AG08396 (cell line): ENCODE data around the gene NEFH.

Source experiments
- DNase-seq: peaks from one replicate; pipeline ENCODE4 v3.0.0; 2012; ENCODE audit warnings: low spot score, mixed read lengths

The NEFH gene

DNA sequence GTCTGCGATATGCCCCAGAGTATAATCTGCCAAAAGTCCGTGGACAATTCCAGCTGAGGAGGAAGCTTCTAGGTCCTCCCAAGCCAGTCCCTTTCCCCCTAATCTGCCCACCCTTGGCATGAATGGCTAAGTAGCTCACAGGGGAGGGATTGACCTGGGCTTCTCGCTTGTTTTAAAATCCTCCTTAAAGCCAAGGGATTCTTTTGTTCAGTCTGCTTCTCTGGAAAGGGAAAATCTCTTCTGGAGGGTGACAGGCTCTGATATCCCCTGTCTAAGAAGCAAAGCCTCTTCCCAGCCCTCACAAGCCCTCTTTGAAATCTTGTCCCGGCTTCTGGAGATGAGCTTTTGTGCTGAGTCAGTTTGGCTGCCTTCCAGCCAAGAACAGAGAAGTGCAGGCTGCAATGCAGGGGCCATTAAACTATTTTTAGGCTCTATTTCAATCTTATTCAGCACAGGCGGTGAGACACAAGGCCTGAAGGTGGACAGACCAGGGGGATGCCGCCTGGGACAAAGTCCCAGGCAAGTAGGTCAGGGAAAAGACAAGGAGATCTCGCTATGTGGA, 23.9 kb downstream of the NEFH start:
- peak; percentile 71 for DNase-seq

DNA sequence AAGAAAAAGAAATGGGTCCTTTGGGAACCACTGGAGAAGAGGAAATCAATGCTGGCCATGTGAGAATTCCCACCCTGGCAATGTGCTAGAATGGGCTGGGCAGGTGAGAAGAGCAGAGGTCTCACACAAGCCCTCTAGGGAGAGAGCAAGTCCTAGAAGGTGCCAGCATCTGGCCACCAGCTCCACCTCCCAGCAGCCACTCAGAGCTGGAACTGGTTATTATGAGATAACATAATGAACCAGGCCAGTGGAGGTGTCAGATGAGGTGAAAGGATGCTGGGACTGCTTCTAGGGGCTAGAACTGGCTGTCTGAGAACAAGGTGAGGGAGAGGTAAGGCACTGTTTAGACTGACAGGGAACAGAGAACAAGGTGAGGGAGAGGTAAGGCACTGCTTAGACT, 29.3 kb downstream of the NEFH start:
- DNase-seq, result no peak

DNA sequence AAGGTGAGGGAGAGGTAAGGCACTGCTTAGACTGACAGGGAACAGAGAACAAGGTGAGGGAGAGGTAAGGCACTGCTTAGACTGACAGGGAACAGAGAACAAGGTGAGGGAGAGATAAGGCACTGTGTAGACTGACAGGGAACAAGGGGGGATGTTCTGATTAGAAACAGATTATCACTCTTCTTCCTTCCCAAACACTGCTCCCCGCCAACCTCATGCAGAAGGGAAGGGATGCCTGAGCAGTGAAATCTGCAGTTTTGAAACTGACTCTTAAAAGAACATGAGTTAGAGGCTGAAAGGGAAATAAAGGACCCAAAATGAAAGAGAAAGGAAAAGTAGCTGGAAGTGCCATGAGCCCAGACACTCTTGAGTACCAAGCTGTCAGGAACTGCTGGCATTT, 29.8 kb downstream of the NEFH start:
- DNase-seq, result no peak

DNA sequence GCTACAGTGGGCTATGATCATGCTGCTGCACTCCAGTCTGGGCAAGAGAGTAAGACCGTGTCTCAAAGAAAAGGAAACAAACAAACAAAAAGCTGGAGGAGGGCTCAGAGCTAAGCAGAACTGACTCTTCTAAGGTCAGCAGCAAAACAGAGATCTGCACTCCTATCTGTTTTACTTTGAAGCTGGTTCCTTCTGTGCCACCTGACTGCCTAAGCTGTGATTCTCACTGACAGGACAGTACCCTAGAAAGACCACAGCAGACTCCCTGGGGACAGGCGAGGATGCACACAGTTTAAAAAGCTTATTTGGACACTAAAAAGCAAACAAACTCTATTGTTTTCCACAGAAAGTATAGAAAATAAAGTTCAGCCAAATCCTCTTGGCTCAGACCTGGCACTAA, 30.5 kb downstream of the NEFH start:
- DNase-seq, result no peak

DNA sequence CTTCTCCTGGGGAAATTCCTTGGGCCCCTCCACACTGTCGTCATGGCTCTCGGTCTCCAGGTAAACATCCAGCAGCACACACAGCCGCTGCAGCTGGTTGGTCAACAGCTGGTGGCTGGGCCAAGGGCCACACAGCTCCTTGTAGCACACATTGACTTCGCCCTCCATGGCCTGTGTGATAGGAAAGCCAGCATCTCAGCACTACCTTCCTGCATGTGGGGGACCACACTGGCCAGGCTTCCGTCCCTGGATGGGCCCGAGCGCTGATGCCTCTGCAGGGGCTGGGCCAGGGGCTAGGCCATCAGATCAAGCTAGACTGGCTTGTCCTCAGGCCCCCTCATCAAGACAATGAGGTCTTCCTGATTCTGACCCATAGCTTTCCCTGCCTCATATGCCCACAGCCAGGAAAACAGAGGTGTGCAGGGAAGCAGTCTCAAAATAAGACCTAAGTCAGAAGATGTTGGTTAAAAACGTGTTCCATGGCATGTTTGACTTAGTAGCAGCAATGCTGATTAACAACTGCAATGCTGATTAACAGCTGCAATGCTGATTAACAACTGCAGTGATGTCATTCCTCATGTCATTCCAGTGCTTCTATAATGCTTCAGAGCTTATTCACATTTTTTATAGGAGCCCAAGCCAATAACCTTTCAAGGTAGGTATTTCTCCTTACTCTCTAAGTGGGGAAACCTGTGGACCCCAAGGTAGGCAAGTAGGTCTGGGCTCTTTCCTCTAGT, 31.3 kb downstream of the NEFH start:
- DNase-seq, result no peak

DNA sequence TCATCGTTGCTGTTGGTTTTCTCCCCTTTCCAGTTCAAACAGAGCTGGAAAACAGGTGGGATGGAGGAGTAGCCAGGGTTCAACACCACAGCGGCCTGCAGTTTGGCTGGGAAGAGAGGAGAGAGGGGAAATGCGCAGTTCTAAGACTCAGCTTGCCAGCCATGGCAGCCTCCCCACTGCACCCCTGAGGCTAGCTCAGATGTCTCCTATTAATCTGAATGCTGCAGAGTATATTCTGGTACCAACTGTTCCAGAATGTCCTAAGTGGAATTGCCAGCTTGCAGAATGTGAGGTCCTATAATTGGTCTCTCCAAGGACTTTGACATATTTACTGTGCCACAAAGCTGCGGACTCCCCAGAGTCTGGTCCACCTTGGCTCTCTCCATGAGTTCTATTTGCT, 32.0 kb downstream of the NEFH start:
- DNase-seq, result no peak

DNA sequence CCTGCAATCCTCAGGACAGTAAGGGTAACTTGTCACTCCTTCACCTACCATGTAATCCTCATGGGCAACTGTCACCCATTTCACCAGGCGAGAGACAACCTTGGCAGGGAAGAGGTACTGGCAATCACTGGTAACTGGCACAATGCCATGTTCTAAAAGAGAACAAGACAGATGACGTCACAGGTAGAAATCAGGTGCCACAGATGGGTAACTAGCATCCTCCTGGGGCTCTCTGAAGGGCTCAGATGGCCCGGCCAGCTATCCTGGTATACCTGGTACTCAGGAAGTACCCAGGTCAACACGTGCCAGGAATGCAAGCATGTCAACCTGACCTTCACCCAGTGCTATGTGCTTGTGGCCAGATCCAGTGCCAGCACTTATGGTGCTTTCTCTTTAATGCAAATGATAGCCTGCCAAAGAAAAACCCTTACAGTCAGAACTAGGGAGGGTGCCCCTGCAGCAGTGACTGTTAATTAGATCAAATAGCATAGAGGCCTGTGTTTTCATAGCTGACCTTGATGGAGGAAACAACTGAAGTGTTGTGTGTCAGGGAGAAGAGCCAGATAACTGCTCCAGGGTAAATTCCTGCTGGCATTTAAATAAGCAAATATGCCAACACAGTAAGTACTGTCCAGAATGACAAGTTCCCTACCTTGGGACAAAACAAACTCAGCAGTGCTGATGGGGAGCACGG, 37.3 kb downstream of the NEFH start:
- no peak for DNase-seq

DNA sequence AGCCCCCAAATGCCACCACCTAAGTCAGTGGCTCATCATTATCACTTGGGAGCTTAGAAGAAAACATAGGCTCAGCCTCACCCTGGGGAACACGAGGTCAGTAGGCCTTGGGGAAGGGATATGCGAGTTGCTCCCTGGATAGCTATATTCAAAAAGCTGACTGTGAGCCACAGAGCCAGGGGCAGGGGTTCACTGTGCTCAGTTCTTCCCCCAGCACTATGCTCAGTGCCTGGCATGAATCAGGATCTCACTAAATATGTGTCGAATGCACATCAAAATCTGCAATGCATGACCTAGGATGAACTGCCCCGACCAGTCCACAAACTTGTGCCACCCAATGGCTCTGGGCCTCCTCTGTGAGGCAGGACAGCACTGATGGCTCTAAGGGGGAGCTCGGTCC, 38.4 kb downstream of the NEFH start:
- DNase-seq, result no peak

DNA sequence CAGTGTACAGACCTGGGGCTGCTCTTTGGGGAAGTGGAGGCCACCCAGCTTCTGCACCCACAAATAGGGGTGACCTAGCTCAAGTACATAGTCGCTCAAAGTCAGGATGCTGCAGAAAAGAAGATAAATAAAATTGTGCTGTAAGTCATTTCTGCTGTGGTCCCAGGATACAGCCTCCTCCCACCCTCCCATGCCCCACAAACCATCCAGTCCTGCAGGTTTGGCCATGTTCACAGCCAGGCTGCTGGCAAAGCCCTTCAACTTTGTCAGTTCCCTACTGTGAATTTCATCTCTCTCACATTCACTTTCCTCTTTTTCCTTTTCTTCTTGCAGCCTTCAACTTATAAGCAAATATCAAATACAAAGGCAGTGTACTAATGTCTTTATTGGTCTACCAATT, 40.0 kb downstream of the NEFH start:
- DNase-seq, result no peak

DNA sequence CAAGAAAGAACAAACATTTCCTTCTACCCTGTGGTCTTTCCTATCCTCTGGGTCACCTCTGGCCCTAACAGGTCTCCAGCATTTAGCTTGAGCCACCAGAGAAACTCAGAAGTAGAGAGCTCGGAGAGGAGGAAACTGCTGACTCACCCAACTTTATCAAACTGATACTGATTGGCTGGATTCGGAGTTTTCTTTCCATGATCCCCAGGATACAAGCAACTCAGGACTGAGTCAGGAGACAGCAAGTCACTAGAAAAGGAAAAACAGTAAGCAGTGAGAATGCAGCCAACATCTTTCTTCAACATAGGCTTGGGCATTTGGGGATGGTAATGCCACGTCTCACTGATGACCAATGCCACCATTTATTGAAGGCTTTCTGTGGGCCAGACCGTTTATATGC, 40.8 kb downstream of the NEFH start:
- peak; percentile 66 for DNase-seq

DNA sequence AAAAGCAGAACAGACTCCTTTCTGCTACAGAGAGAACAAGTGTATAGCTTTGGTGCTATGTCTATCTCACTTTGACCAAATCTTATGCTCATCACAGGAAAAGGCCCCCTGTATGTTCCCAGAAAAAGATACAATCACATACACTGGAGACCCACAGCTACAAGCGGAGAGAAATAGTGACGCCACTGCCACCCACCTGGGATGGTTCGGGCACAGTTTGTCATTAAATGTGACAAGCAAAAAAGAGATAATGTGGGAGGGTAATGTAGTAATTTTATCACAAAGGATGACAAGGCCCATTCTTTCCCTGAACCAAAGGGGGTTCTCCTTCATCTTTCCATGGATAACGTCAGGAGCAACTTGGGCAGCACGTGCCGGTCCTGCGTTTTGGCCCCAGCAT, 41.5 kb downstream of the NEFH start:
- DNase-seq, result no peak

DNA sequence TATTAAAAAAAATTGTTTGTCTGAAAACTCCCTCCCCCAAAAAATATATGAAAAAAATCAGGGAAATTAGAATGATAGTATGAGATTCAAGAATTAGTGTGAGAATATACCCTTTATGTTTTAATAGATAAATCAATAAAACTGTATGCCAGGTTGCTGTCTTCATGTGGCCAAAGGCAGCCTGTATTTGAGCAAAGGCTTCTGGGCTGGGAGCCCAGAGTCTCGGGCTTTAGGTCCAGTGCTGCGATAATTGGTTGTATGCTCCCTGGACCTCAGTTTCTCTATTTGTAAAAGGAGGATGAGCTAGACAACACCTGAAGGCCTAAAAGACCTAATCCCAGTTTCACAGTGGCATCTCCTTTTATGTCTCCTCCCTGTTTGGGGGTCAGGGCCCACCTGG, 43.7 kb downstream of the NEFH start:
- DNase-seq, result no peak

DNA sequence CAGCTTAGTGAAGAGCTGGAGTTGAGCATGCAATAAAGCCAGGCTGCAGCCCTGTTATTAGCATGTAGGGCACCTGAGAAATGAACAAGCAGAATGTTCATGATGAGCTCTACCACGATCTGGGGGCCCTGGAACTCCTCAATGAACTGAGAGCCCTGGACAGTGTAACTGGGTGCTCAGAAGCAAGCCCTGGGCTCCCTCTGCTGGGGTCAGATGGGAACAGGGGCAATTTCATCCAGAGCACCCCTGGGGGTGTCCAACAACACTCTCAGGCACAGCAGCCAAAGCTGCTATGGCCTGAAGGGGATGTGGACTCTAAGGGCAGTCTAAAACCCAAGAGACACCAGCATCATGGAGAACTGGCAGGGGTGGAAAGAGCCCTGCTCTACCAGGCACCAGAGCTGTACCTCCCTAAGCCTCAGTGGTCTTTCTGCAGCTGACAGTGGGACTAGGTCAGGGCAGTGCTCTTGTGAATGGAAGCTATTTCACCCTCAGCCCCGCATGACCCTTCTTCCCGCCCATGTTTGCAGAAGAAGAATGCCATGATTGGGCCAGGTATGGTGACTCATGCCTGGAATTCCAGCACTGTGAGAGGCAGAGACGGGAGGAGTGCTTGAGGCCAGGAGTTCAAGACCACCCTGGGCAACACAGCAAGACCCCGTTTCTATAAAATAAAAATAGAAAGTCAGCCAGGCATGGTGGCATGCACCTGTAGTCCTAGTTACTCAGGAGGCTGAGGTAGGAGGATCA, 44.6 kb downstream of the NEFH start:
- peak; percentile 33 for DNase-seq

DNA sequence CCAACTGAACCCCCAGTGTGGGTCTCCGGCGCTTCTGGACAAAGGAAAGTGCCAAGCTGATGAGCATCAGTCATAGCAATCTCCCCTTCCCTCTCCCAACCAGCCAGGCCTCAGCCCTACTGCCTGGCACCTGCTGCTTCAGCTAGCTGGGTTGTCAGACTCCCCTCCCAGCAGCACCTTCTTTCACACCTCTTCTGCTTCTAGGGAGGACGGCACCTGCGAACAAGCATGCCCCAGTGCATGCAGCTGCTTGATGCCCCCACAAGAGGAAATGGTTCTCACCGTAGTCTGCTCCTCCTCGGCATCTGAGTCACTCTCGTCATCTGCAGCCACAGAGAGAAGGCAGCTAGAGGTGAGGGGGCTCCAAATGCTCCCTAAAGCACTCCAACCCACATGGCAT, 48.1 kb downstream of the NEFH start:
- DNase-seq, result no peak

DNA sequence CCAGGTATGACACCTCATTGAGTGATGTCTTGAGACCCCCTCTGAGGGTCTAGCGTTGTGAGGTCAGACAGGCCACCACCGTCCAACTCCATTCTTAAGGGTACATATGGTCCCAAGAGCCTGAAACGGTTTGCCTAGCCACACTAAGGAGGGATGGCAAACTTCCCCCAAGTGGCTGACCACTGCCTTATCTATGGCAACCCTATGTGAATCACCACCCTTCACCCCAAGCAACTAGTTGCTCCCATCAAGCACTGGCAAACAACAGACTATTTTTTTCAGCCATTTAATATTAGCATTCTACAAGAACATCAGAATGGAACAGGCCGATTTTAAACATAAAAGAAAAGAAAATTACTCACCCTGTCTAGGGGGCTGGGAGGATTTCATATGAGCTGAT, 50.7 kb downstream of the NEFH start:
- DNase-seq, result no peak

DNA sequence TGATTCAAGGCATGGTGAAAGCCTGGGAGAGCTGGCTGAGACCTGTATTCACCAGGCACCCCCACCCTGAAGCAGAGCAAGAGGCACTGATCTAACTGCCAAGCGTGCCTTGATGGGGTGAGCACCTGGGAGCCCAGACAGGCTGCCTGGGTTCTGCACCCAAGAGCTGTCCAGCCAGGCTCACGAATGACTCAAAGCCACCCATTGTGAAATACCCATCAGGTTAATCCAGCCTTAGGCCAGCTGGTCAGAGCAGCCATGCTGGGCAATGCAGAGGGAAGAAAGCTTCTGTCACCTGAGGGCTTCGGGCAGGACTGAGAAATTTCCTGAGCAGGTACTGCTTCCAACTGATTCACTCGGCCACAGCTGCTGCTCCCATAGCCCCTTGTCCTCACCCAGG, 51.4 kb downstream of the NEFH start:
- DNase-seq, result no peak

DNA sequence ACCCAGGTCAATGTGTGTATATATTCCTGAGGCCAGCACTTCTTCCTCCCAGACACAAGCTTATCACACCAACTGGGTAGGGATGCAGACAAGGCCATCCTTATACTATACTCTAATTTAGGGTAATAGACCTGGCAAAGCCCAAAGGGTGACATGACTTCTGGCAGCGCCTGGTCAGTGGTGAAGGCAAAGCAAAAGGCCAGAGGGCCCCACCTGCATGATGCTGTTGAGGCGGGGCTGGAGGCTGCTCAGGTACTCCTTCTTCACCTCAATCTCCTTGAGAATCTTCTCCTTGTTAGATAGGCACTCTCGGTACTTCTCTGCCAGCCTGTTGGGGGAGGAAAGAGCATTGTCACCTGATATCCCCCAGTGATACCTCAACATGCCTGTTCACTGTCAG, 56.4 kb downstream of the NEFH start:
- no peak for DNase-seq

DNA sequence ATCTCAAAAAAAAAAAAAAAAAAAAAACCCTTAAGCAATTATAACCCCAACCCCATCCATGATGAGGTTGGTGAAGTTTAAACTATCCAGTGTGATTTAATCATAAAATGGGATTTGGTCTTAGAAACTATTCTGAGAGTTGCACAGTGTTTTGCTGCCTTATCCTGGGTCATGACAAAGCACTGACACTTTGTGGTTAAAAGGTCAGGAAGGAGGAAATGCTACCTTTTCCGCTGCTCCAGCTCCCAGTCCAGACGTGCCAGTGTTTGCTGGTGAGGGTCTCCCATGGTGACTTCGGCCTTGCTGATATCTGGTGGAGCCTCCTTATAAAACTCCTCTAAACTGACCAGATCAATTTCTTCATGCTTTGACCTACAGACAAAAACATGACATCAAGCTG, 59.1 kb downstream of the NEFH start:
- no peak for DNase-seq
